Mucosa of descending colon (tissue), 3 donors: Measurements from ENCODE around the gene ZNF222. TPM values are rescaled to one million over a fixed set of nuclear protein-coding genes. Genes with fewer than 3 reads are reported as not detected.

Experiments
- ATAC-seq: fragments of 200-7000 bp; cut with Tn5 transposase; one replicate; pipeline ENCODE4 v1.9.1; 2020; ENCODE audit warnings: mild to moderate bottlenecking, moderate library complexity
- DNase-seq, 3 donors: peaks; one replicate each; pipeline ENCODE4 v3.0.0-alpha.2; 2020
- H3K36me3 ChIP-seq: fragments of 200-600 bp; one replicate; pipeline ENCODE4 v1.8.0; 2021; ENCODE audit warnings: low read depth, mild to moderate bottlenecking
- H3K4me1 ChIP-seq: fragments of 200-600 bp; one replicate; pipeline ENCODE4 v1.8.0; 2021; ENCODE audit warnings: low read depth, mild to moderate bottlenecking
- H3K4me3 ChIP-seq: fragments of 200-600 bp; one replicate; pipeline ENCODE4 v1.8.0; 2021; ENCODE audit warnings: mild to moderate bottlenecking
- H3K9me3 ChIP-seq: fragments of 200-600 bp; one replicate; pipeline ENCODE4 v1.8.0; 2021; ENCODE audit warnings: mild to moderate bottlenecking
- intact Hi-C, 2 donors: fragments of 100-400 bp; cut with DNase I in 1 of 2; cut with micrococcal nuclease in 1 of 2; formaldehyde crosslinking; loops; one replicate each; pipeline versions ENCODE4 v1.11.0 to v1.11.1; 2022; cut with DNase I, micrococcal nuclease
- total RNA-seq, 3 donors: library from RNA; stranded (reverse); fragmentation: NEBNext Ultra II Directional in 2 of 3; extraction: Animal tissue kit (Norgen Biotek cat#: 25700) in 2 of 3; gene quantifications; one replicate each; pipeline versions ENCODE4 v1.2.1 to v1.2.4, GENCODE V29; 2021 to 2023
- TF ChIP-seq, protein P1 (sequence below): fragments of 200-600 bp; IDR thresholded peaks from one replicate; pipeline ENCODE4 v1.8.0; 2022; ENCODE audit warnings: antibody characterized with exemption, mild to moderate bottlenecking
- donor health status: DM: no; HTN: no; CAD: no; lungs with moderate emphysema.
- donor health status: DM: no; HTN: no; CAD: no.
- donor health status: DM: no; HTN: yes; CAD: no.

Gene ZNF222
- total RNA-seq, 3 donors from 2014 or later: 1.1 to 2.9 (median 1.3) TPM

- no peak overlapping the region for H3K4me3 ChIP-seq
- H3K36me3 ChIP-seq: peaks cover 32% of the 10 kb centered on the region
- DNase-seq (no peak), ATAC-seq (no peak)
- intact Hi-C loops: no loop called here
- peaks cover 60% of the 10 kb centered on the region for H3K9me3 ChIP-seq
- H3K4me1 ChIP-seq: peaks cover 8% of the 10 kb centered on the region
- TF ChIP-seq, protein P1, sequence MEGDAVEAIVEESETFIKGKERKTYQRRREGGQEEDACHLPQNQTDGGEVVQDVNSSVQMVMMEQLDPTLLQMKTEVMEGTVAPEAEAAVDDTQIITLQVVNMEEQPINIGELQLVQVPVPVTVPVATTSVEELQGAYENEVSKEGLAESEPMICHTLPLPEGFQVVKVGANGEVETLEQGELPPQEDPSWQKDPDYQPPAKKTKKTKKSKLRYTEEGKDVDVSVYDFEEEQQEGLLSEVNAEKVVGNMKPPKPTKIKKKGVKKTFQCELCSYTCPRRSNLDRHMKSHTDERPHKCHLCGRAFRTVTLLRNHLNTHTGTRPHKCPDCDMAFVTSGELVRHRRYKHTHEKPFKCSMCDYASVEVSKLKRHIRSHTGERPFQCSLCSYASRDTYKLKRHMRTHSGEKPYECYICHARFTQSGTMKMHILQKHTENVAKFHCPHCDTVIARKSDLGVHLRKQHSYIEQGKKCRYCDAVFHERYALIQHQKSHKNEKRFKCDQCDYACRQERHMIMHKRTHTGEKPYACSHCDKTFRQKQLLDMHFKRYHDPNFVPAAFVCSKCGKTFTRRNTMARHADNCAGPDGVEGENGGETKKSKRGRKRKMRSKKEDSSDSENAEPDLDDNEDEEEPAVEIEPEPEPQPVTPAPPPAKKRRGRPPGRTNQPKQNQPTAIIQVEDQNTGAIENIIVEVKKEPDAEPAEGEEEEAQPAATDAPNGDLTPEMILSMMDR: no peak
Observed at GRCh38 chr19:44007473-44007872, 17.7 kb upstream of the ZNF222 start.

GRCh38 chr19:44010468-44010867, 14.7 kb upstream of the ZNF222 start:
- TF ChIP-seq, protein P1: no peak
- no peak for ATAC-seq
- Histone ChIP-seq H3K4me3 (no peak overlapping the region), H3K4me1 (no peaks in the 10 kb centered on the region), H3K36me3 (peaks cover 32% of the 10 kb centered on the region), H3K9me3 (peaks cover 89% of the 10 kb centered on the region)
- no peak for DNase-seq
- intact Hi-C loops: no loop called here

GRCh38 chr19:44019498-44019897, 5.7 kb upstream of the ZNF222 start:
- DNase-seq (no peak), ATAC-seq (no peak)
- Histone ChIP-seq H3K36me3 (no peaks in the 10 kb centered on the region), H3K9me3 (peaks cover 19% of the 10 kb centered on the region), H3K4me3 (no peak overlapping the region), H3K4me1 (no peaks in the 10 kb centered on the region)
- intact Hi-C loops: no loop called here
- TF ChIP-seq, protein P1: no peak

- ATAC-seq (no peak), DNase-seq (no peak)
- TF ChIP-seq, protein P1: no peak
- Histone ChIP-seq H3K4me3 (no peak overlapping the region), H3K36me3 (no peaks in the 10 kb centered on the region), H3K9me3 (peaks cover 5% of the 10 kb centered on the region), H3K4me1 (no peaks in the 10 kb centered on the region)
- intact Hi-C loops: no loop called here
Observed at GRCh38 chr19:44021221-44021620, 4.0 kb upstream of the ZNF222 start.

- H3K9me3 ChIP-seq: peaks cover 20% of the 10 kb centered on the region
- no peaks in the 10 kb centered on the region for H3K4me1 ChIP-seq
- intact Hi-C loops: no loop called here
- TF ChIP-seq, protein P1: no peak
- H3K36me3 ChIP-seq: no peaks in the 10 kb centered on the region
- H3K4me3 ChIP-seq: no peak overlapping the region
- DNase-seq (no peak), ATAC-seq (no peak)
Observed at GRCh38 chr19:44024900-44025216, 321 bp upstream of the ZNF222 start.

DNA sequence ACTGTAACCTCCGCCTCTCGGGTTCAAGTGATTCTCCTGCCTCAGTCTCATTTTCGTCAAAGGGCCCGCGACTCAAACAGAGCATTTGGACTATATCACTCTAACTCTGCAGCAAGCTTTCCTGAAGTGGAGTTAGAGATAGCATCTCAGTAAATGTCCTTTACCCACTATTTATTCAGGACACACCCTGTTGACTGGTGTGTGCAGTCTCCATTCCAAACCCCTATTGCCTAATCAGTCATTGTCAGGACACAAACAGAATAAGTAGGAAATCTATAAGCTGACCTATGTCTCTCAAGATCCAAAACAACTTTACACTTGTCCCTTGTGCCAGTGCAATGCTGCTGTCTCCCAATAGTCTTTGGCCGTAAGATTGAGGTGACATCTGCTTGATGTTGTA, 1.4 kb downstream of the ZNF222 start:
- TF ChIP-seq, protein P1: no peak
- DNase-seq (no peak), ATAC-seq (no peak)
- H3K9me3 ChIP-seq: peaks cover 37% of the 10 kb centered on the region
- intact Hi-C loops: no loop called here
- no peak overlapping the region for H3K4me3 ChIP-seq
- H3K4me1 ChIP-seq: no peaks in the 10 kb centered on the region
- no peaks in the 10 kb centered on the region for H3K36me3 ChIP-seq
